ENCODE measurements around the gene RPL38.

The RPL38 gene

DNA sequence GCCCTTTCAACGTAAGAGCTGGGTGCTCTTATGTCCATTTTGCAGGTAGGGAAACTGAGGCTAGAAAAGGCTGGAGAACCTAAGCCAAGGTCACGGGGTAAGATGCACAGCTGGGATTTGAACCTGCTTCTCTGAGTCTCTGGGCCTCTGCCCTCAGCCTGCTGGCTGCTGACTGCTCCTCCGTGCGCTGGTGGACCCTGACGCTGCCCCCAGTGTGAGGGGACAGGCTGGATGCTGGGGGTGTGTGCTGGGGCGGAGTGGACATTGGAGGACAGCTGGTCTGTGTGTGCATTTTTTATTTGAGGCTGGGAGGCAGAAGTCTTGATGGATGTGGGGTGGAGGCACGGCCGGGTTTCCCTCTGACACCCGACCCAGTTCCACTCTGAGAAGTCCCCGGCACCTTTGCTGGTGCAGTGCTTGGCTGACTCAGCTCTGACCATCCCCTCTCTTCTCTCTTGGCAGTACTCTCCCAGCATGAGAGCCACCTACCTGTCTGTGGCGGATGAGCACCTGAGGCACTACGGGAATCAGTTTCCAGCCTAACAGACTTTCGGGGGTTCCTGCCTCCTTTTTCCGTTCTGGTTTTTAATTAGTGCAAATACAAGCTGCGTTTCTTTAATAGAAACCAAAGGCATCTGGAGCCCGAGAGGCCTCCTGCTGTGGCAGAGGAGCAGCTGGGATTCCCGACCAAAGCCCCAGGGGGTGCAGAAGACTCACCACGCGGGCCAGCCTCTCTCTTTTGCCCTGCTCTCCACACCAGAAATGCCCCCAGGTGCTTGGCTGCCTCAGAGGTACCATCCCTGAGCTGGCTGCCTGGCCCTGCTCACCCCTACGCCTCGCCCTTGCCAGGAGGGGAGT, 56.4 kb downstream of the RPL38 start:
- Histone ChIP-seq H3K4me3 (ENCODE audit: low read depth in 1 of 2, low read length in 2 of 2) (no peak overlapping the region), H3K36me3 (ENCODE audit: insufficient read depth, low read length) (no peaks in the 10 kb centered on the region), H2AFZ (ENCODE audit: low read depth, low read length) (no peak overlapping the region), H3K79me2 (ENCODE audit: insufficient read depth, low read length) (no peaks in the 10 kb centered on the region), H3K4me1 (ENCODE audit: insufficient read depth, low read length) (no peaks in the 10 kb centered on the region), H3K27me3 (ENCODE audit: insufficient read depth, low read length, poor library complexity) (no peaks in the 10 kb centered on the region), H3K9me3 (ENCODE audit: insufficient read depth, low read length, severe bottlenecking) (no peaks in the 10 kb centered on the region), H3K4me2 (ENCODE audit: insufficient read depth, low read length) (no peak overlapping the region), H3K9ac (ENCODE audit: low read depth, low read length) (no peak overlapping the region), H4K20me1 (ENCODE audit: insufficient read depth, low read length) (no peaks in the 10 kb centered on the region), H3K27ac (ENCODE audit: low read length) (no peak overlapping the region)
- TF ChIP-seq EZH2 (IDR thresholded peaks at IDR 0.05; ENCODE audit: borderline replicate concordance, low read depth, low read length, severe bottlenecking): no peak
- TF ChIP-seq, protein P1, sequence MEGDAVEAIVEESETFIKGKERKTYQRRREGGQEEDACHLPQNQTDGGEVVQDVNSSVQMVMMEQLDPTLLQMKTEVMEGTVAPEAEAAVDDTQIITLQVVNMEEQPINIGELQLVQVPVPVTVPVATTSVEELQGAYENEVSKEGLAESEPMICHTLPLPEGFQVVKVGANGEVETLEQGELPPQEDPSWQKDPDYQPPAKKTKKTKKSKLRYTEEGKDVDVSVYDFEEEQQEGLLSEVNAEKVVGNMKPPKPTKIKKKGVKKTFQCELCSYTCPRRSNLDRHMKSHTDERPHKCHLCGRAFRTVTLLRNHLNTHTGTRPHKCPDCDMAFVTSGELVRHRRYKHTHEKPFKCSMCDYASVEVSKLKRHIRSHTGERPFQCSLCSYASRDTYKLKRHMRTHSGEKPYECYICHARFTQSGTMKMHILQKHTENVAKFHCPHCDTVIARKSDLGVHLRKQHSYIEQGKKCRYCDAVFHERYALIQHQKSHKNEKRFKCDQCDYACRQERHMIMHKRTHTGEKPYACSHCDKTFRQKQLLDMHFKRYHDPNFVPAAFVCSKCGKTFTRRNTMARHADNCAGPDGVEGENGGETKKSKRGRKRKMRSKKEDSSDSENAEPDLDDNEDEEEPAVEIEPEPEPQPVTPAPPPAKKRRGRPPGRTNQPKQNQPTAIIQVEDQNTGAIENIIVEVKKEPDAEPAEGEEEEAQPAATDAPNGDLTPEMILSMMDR (IDR thresholded peaks at IDR 0.05; ENCODE audit: borderline replicate concordance, extremely low read depth, low read length, poor library complexity, severe bottlenecking): no peak
- ATAC-seq (ENCODE audit: insufficient read depth, low read depth) (no peak), DNase-seq (no peak)
